Aorta (tissue), 5 donors: ENCODE results near the gene SLC25A43. TPM values are rescaled to one million over a fixed set of nuclear protein-coding genes. Genes with fewer than 3 reads are reported as not detected.
A peak's percentile ranks its signal among the peaks of the same experiment; 100 is the strongest.

Experiments
- ATAC-seq: fragments of 200-7000 bp; cut with Tn5 transposase; one replicate; pipeline ENCODE4 v1.9.1; 2022; ENCODE audit warnings: moderate library complexity; ENCODE audit not compliant: low FRiP score
- DNase-seq, 2 donors: peaks; one replicate each; pipeline ENCODE4 v3.0.0-alpha.2; 2020
- H3K27ac ChIP-seq, 2 donors: one replicate each; pipeline ENCODE4 v1.5.1; 2013; ENCODE audit warnings: low read length in 2 of 2, mild to moderate bottlenecking in 2 of 2, moderate library complexity in 2 of 2, control low read depth in 1 of 2, inconsistent platforms in 1 of 2, low read depth in 1 of 2
- H3K27me3 ChIP-seq, 2 donors: one replicate each; pipeline ENCODE4 v1.6.1; 2013; ENCODE audit warnings: control low read depth in 1 of 2, low read length in 1 of 2, mild to moderate bottlenecking in 1 of 2, moderate library complexity in 1 of 2; ENCODE audit not compliant: insufficient read depth in 2 of 2, control insufficient read depth in 1 of 2
- H3K36me3 ChIP-seq, 2 donors: one replicate each; pipeline ENCODE4 v1.6.1; 2013; ENCODE audit warnings: control low read depth in 1 of 2, low read length in 1 of 2, mild to moderate bottlenecking in 1 of 2; ENCODE audit not compliant: insufficient read depth in 2 of 2, control insufficient read depth in 1 of 2
- H3K4me1 ChIP-seq, 2 donors: one replicate each; pipeline ENCODE4 v1.6.1; 2013; ENCODE audit warnings: low read length in 2 of 2, control low read depth in 1 of 2, mild to moderate bottlenecking in 1 of 2, moderate library complexity in 1 of 2; ENCODE audit not compliant: insufficient read depth in 2 of 2, control insufficient read depth in 1 of 2
- H3K4me3 ChIP-seq, 2 donors: one replicate each; pipeline ENCODE4 v1.5.1; 2013; ENCODE audit warnings: low read length in 2 of 2, control low read depth in 1 of 2, mild to moderate bottlenecking in 1 of 2
- H3K9me3 ChIP-seq: one replicate; pipeline ENCODE4 v1.6.1; 2013; ENCODE audit warnings: mild to moderate bottlenecking, low read length; ENCODE audit not compliant: control insufficient read depth
- WGBS, 2 donors: extraction: QIAGEN DNeasy Blood & Tissue Kit; methylation state at CpG; one replicate each; pipeline ENCODE4 v1.1.7; 2013; 5-methylcytosine and 5-hydroxymethylcytosine counted together
- intact Hi-C, 2 donors: fragments of 100-400 bp; cut with DNase I; formaldehyde crosslinking; loops; one replicate each; pipeline versions ENCODE4 v1.14.2 to v1.15.0; 2022
- polyA plus RNA-seq, 2 donors: library from polyadenylated mRNA; stranded (reverse); fragments of 200-250 nt; gene quantifications; one replicate each; pipeline ENCODE4 v1.2.3, GENCODE V29; 2013
- total RNA-seq, 2 donors: library from RNA; stranded (reverse); fragmentation: NEBNext Ultra II Directional; extraction: Animal tissue kit (Norgen Biotek cat#: 25700); gene quantifications; one replicate each; pipeline ENCODE4 v1.2.1, GENCODE V29; 2021
- donor health status: healthy with polysubstance abuse.
- donor health status: Bipolar disorder and iron deficiency.
- donor health status: DM: no; HTN: no; CAD: no.
- donor health status: DM: no; HTN: no; CAD: no.
- donor health status: DM: yes; HTN: yes; CAD: no.

The SLC25A43 gene
- total and polyA plus RNA-seq, 4 donors = 10.2 to 14.1 (median 12.4) TPM

- Histone ChIP-seq H3K27ac (peak overlapping the region in 1 of 2 donors; percentile 68), H3K4me1 (no peaks in the 10 kb centered on the region), H3K27me3 (no peaks in the 10 kb centered on the region), H3K36me3 (no peaks in the 10 kb centered on the region), H3K4me3 (peak overlapping the region; percentile 58 to 77), H3K9me3 (no peaks in the 10 kb centered on the region)
- WGBS, 2 donors = 4 to 15% methylated on average over 3 of the region's 3 CpGs
- ATAC-seq (no peak), DNase-seq (no peak)
- intact Hi-C loops = no loop called here
Measured at GRCh38 chrX:119398587-119398973, 556 bp upstream of the SLC25A43 start.

DNA sequence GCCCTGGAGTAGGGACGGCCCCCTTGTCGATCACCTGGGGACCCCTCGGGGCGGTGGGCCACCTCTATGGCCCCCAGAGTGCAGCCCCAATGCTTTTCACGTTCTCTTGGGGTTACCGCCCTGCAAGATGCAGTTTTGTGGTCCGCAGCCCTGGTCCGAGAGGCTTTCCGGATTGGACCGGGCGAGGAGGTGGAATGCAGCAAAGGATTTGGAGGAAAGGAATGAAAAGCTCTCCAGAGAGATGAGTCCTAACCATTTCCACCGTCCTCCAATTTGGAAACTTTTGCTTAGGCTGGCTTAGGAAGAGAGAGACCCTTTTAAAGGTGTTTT is 601 bp downstream of the SLC25A43 start:
- Histone ChIP-seq H3K36me3 (no peaks in the 10 kb centered on the region), H3K27ac (peak overlapping the region in 1 of 2 donors; percentile 66), H3K9me3 (no peaks in the 10 kb centered on the region), H3K27me3 (no peaks in the 10 kb centered on the region), H3K4me3 (peak overlapping the region; percentile 58 to 72), H3K4me1 (no peaks in the 10 kb centered on the region)
- WGBS, 2 donors = 1 to 29% methylated on average over 12 of the region's 12 CpGs
- ATAC-seq (peak; percentile 39), DNase-seq (no peak)
- intact Hi-C loops = no loop called here

GRCh38 chrX:119401569-119401968 is 2.4 kb downstream of the SLC25A43 start:
- ATAC-seq = no peak
- WGBS, 2 donors = 73 to 87% methylated on average over 4 of the region's 4 CpGs

DNA sequence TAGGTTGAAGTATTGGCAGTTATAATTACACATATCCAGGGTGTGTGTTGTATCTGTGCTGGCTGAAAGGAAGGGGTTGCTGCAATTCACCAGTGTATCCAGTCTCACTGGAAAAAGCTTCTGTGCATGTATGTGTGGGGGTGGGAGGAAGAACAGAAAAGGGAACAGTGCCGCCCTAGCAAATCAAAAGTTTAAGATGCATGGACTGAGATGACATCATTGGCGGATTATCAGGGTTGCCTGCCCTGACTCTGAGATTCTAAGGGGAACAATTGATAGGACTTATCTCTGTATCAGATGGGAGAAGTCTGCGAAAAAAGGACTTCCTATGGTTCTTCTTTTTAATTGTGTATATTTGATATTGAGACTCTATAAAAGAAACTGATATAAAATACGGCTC is 3.5 kb downstream of the SLC25A43 start:
- ATAC-seq = no peak
- Histone ChIP-seq H3K9me3 (no peaks in the 10 kb centered on the region), H3K4me3 (no peak overlapping the region), H3K36me3 (peaks cover 0 to 2% of the 10 kb centered on the region in 2 donors), H3K27ac (no peak overlapping the region), H3K4me1 (no peaks in the 10 kb centered on the region), H3K27me3 (no peaks in the 10 kb centered on the region)
- DNase-seq = no peak
- intact Hi-C loops = no loop called here
- 94 to 96% methylated on average over 4 of the region's 4 CpGs for WGBS, 2 donors

More at GRCh38 chrX:119401569-119401968, 2.4 kb downstream of the SLC25A43 start:
- H3K27me3 ChIP-seq = no peaks in the 10 kb centered on the region
- H3K36me3 ChIP-seq = peaks cover 0 to 2% of the 10 kb centered on the region in 2 donors
- H3K9me3 ChIP-seq = no peaks in the 10 kb centered on the region
- no peak overlapping the region for H3K4me3 ChIP-seq
- H3K27ac ChIP-seq = no peak overlapping the region
- H3K4me1 ChIP-seq = no peaks in the 10 kb centered on the region
- DNase-seq = no peak
- intact Hi-C loops = no loop called here

- intact Hi-C loops = no loop called here
- WGBS, 2 donors = 79 to 94% methylated on average over 1 of the region's 1 CpG
- H3K36me3 ChIP-seq = peaks cover 0 to 2% of the 10 kb centered on the region in 2 donors
- no peaks in the 10 kb centered on the region for H3K9me3 ChIP-seq
- H3K4me1 ChIP-seq = no peaks in the 10 kb centered on the region
- H3K27ac ChIP-seq = no peak overlapping the region
- ATAC-seq (no peak), DNase-seq (no peak)
- no peaks in the 10 kb centered on the region for H3K27me3 ChIP-seq
- no peak overlapping the region for H3K4me3 ChIP-seq
Measured at GRCh38 chrX:119406776-119407175, 7.6 kb downstream of the SLC25A43 start.

- DNase-seq (no peak), ATAC-seq (no peak)
- Histone ChIP-seq H3K4me3 (no peak overlapping the region), H3K27ac (no peak overlapping the region), H3K36me3 (peaks cover 0 to 2% of the 10 kb centered on the region in 2 donors), H3K27me3 (no peaks in the 10 kb centered on the region), H3K9me3 (no peaks in the 10 kb centered on the region), H3K4me1 (no peaks in the 10 kb centered on the region)
- intact Hi-C loops = no loop called here
- WGBS, 2 donors = 77 to 92% methylated on average over 9 of the region's 9 CpGs
Measured at GRCh38 chrX:119407681-119408080, 8.5 kb downstream of the SLC25A43 start.

- Histone ChIP-seq H3K9me3 (no peaks in the 10 kb centered on the region), H3K36me3 (peaks cover 0 to 2% of the 10 kb centered on the region in 2 donors), H3K4me1 (no peaks in the 10 kb centered on the region), H3K27me3 (no peaks in the 10 kb centered on the region), H3K4me3 (no peak overlapping the region), H3K27ac (no peak overlapping the region)
- intact Hi-C loops = no loop called here
- 71 to 78% methylated on average over 15 of the region's 15 CpGs for WGBS, 2 donors
- DNase-seq = peak in 1 of 2 donors; percentile 59
- ATAC-seq = no peak
Measured at GRCh38 chrX:119410027-119410819, 11.1 kb downstream of the SLC25A43 start.

- intact Hi-C loops = no loop called here
- WGBS, 2 donors = 81 to 89% methylated on average over 3 of the region's 3 CpGs
- no peak overlapping the region for H3K27ac ChIP-seq
Measured at GRCh38 chrX:119410854-119411253, 11.7 kb downstream of the SLC25A43 start.

DNA sequence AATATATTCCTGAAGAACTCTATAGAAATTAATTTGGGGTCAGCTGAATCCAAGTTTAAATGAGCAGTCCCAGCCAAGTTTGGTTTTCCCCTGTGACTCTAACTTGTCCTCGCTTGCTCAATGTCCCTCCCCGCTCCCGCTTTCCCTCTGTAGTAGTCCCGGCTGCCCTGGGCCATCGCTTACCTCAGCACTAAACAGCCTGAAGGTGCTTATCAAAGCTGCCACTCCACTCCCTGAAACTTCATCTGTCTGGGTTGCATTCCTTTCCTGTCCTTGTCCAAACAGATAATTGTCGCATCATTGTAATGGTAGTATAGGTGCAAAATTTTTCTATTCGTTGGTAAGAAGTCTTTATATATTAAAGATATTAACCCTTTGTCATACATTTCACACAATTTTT is 12.8 kb downstream of the SLC25A43 start:
- ATAC-seq (no peak), DNase-seq (no peak)
- Histone ChIP-seq H3K4me1 (no peaks in the 10 kb centered on the region), H3K36me3 (no peaks in the 10 kb centered on the region), H3K27ac (no peak overlapping the region), H3K4me3 (no peak overlapping the region), H3K27me3 (no peaks in the 10 kb centered on the region), H3K9me3 (no peaks in the 10 kb centered on the region)
- WGBS, 2 donors = 74 to 80% methylated on average over 7 of the region's 7 CpGs
- intact Hi-C loops = no loop called here

More at GRCh38 chrX:119410854-119411253, 11.7 kb downstream of the SLC25A43 start:
- DNase-seq (no peak), ATAC-seq (no peak)
- no peaks in the 10 kb centered on the region for H3K4me1 ChIP-seq
- H3K36me3 ChIP-seq = peaks cover 0 to 2% of the 10 kb centered on the region in 2 donors
- no peaks in the 10 kb centered on the region for H3K9me3 ChIP-seq
- no peak overlapping the region for H3K4me3 ChIP-seq
- H3K27me3 ChIP-seq = no peaks in the 10 kb centered on the region
